Measurements from ENCODE around the gene TSPAN18. TPM values are rescaled to one million over a fixed set of nuclear protein-coding genes. Genes with fewer than 3 reads are reported as not detected.

The TSPAN18 gene
- total RNA-seq, 2 donors from 2014 or later, result 3.1 to 10.8 TPM

DNA sequence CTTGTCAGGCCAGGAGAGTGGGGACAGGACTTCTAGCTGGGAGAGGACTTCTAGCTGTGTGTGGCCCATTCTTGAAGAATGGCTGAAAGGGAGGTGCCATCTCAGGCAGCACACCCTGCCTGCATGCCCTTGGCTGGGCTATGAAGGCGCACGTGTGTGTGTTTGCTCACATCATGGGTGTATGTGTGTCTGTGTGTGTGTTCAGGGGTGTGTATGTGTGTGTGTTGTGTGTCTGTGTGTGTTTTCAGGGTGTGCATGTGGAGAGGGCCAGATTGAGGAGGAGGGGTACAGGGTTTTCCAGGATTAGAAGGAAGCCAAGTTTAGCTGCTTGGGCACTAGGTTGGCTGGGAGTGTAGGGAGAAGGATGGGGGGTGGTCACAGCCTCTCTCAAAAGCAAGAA is 207.3 kb downstream of the TSPAN18 start:
- intact Hi-C loops (cut with DNase I, micrococcal nuclease), result loop anchor here in 1 of 2 donors (10.0 kb wide), 1 partner anchor 391 kb away; no protein-coding TSS in a partner anchor
- ATAC-seq, result no peak
- no peak for DNase-seq

DNA sequence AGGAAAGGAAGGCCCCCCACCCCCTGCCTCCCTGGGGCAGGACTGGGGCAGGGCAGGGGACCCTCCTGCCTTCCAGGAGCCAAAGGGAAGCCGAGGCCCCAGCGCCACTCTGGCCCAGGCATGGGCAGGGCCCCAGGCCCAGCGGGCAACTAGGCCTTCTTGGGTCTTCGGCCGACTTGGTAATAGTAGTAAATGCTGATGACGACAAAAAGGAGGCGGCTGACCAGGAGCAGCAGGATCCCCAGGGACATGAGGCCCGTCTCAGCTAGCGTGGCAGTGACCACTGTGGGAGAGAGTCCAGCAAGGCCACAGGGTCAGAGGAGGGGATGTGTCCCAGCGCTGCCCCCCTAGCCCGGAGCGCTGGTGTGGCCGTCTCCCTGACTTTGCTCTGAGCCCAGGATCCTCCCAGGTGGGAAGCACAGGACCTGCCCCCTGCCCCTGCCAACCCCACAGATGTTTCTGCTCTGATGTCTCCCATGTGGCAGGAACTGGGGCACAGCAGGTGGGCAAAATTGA is 208.0 kb downstream of the TSPAN18 start:
- intact Hi-C loops (cut with DNase I, micrococcal nuclease), result loop anchor here (5.0 to 10.0 kb wide), 2 partner anchors 168 to 390 kb away; no protein-coding TSS in a partner anchor
- ATAC-seq, result no peak
- DNase-seq, result no peak

DNA sequence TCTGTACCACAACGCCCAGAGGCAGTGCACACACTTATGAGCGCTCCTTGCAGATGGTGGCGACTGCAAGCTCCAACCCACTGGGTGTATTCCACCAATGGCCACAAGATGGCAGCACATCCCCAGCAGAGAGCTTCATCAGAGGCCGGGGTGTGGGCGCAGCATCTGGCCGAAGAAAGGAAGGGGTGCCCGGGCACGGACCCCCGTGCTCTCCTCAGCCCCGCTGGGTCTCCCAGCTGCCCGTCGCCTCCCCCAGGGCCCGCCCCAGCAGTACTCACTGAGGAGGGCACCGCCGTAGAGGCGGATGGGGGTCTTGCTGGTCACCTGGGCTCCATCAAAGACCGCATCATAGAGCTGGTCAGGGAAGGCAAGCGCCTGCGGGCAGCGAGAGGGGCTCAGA is 209.8 kb downstream of the TSPAN18 start:
- intact Hi-C loops (cut with DNase I, micrococcal nuclease), result loop anchor here (5.0 to 10.0 kb wide), 2 partner anchors 166 to 388 kb away; no protein-coding TSS in a partner anchor

DNA sequence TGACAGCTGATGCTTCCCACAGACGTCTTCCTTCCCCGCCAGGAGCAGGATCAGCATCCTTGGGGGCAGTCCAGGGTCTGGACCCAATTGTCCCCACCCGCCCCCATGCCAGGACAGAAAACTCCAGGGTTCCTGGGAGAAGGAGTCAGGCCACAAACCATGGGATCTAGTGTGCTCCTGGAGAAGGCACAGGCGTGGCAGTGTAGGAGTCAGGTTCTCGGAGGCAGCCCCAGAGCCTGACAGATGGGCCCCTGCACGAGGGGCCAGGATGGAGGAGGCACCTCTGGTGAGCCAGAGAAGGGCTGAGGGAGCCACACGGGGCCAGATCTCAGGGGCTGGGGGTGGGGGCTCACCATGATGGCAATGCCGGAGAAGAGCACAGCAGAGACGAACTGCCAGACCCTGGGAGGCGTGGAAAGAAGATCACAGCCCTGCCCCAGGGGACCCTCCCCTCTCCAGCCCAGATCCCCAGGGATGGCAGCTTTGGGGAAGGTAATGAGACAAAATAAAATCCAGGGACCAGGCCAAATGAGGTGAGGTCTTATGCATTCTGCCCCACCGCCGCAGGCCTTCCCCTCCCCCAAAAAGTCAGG is 210.3 kb downstream of the TSPAN18 start:
- DNase-seq, result no peak
- intact Hi-C loops (cut with DNase I, micrococcal nuclease), result loop anchor here (5.0 to 10.0 kb wide), 2 partner anchors 165 to 388 kb away; no protein-coding TSS in a partner anchor

More for the DNA sequence above, 209.8 kb downstream of the TSPAN18 start:
- peak; percentile 64 to 88 for DNase-seq
- ATAC-seq, result peak; percentile 78

DNA sequence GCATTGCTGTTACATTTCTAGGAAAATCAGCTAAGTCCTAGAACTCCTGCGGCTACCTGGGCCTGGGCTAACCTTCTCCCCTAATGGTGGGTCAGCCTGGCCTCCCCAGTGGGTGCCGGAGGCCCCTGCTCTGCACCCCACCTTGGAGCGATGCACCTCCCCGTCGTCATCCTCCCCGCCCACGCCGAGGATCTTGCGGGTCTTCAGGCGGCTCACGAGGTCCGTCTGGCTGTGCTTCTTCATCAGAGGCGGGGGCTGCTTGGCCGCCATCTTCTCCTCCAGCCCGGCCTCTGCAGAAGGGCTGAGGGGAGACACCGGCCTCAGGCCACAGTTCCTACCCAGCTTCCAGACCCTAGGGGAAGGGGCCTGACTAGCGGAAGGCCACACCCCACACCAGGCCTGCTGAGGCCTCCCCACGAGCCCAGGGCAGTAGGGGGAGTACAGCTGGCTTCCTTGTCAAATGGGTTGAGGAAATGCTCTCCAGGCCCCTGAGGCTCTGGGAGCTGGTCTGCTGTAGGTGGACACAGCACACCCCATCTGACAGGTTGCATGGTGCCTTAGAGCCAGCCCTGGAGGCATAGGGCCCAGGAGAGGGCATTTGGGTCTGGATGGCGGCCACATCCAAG is 211.4 kb downstream of the TSPAN18 start:
- DNase-seq, result no peak
- intact Hi-C loops (cut with DNase I, micrococcal nuclease), result loop anchor here (5.0 to 10.0 kb wide), 2 partner anchors 164 to 387 kb away; no protein-coding TSS in a partner anchor
- no peak for ATAC-seq

More for the DNA sequence above, 210.3 kb downstream of the TSPAN18 start:
- ATAC-seq, result peak; percentile 10

DNA sequence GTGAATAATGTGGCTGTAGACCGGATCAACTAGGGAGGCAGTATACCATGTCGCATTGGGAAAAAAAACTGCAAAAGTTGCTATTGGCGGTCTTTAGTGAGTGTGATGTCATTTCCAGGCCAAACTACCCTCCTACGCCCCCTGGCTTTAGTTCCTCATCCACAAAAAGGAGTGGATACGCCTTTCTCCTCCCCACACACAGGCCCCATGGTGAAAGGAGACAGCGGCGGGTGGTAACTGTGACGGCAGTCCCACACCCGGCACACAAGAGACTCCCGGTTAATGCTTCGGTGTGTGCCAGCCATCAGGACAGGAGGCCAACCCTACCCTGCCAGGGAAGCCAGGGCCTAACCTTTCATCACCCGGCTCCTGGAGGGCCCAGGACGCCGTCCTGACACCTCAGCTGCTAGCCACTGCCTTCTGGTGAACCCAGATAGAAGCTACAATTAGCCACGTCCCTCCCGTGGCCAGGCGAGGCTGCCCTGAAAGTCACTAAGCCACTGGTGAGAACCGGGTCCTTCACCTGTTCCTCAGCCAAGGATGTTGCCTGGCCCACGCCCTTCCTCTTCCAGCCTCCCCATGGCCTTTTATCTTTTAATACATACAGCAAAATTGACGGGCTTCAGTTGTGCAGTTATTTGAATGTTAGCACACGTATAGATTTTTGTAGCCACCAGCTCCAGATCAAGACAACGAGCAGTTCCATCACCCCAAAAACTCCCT is 213.1 kb downstream of the TSPAN18 start:
- intact Hi-C loops (cut with DNase I, micrococcal nuclease), result loop anchor here (5.0 to 10.0 kb wide), 3 partner anchors 162 to 395 kb away; no protein-coding TSS in a partner anchor
- ATAC-seq (no peak), DNase-seq (no peak)

DNA sequence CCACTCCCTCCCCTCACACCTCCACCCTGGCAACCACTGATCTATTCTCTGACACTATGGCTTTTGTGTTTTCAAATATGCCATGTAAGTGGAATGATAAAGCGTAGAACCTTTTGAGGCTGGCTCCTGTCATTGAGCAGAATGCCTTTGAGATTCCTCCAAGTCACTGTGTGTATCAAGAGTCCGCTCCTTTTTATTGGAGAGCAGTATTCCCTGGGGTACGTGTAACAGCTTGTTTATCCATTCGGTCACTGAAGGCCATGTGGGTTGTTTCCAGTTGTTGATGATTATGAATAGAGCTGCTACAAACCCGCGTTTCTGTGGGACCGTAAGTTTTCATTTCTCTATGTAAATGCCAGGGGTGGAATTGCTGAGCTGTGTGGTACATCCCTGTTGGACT is 213.6 kb downstream of the TSPAN18 start:
- intact Hi-C loops (cut with DNase I, micrococcal nuclease), result loop anchor here in 1 of 2 donors (10.0 kb wide), 1 partner anchor 394 kb away; no protein-coding TSS in a partner anchor
- ATAC-seq (no peak), DNase-seq (no peak)

DNA sequence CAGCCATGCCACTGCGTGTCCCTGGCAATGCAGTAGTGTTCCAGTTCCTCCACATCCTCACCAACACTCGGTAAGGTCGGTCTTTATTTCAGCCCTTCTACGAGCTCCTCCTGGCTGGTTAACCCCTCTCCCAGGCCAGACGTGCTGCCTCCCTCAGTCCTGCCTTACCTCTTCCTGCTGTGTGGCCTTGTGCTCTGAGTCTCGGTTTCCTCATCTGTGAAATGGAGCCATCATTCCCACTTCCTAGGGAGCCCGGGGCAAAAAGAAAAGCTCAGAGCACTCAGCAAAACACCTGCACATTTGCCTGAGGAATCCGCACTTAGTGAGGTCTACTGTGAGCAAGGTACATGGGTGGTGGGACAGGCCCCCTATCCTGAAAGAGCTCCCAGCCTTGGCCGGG is 214.1 kb downstream of the TSPAN18 start:
- intact Hi-C loops (cut with DNase I, micrococcal nuclease), result loop anchor here in 1 of 2 donors (10.0 kb wide), 1 partner anchor 394 kb away; no protein-coding TSS in a partner anchor
- no peak for DNase-seq
- no peak for ATAC-seq

DNA sequence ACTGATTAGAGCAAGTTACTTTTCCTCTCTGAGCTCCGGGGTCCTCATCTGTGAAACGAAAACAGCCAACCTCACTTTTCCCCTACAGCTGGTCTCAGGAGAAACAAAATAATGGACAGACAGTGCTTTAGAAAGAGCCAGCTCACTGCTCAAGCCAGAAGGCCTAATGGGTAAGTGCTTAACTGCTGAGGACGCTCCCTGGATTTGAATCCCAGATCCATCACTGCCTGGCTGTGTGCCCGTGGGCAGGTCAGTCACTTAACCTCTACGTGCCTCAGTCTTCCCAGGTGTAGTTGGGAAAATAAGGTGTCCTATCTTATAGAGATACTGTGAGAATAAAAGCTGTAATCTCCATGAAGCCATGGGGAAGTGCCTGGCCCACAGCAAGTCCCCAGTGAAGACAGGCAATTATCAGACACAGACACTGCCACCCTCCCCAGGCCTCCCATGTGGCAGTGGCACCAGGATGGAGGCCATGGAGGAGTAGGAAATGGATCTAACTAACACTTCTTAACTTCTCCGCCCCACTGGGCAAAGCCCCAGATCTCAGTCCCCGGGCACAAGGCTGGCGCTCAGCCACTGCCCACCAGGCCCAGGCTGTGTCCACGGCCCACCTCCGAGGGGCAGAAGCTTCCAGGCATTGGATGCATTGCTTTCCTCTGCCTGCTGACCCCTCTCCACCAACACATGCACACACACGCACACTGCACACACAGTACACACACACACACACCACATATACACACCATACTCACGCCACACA is 214.7 kb downstream of the TSPAN18 start:
- DNase-seq, result no peak
- ATAC-seq, result no peak
- intact Hi-C loops (cut with DNase I, micrococcal nuclease), result loop anchor here in 1 of 2 donors (10.0 kb wide), 1 partner anchor 393 kb away; no protein-coding TSS in a partner anchor

DNA sequence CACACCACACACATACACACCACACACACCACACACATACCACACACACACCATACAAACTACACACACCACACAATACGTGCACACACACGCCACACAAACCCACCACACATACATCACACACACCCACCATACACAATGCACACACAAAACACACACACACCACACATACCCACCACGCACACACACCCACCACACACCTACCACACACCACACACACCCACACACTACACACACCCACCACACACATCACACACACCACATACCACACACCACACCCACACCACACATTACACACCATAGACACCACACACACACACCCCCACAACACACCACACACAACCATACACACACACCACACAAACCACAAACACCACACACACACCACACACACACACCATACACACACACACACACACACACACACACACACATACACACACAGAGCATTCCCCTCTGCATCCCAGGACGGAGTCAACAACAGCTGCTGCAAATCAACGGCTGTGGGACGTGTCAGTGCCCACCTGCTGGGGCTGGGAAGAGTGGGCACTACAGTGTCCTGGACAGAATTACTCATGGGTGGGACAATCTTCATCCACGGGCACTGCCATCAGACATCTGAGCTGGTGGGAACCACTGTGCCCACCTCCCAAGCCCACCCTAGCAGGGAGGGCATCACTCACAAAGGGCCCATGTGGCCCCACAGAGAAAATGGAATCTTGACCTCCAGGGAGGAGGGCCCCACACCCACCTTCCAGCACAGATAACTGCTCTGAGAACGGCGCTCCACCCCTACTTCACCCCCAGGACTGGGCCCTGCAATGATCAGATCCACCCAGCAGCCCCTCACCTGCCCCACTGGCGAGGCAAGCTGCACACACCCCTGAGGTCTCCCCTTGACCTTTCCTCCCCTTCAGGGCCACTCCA is 215.5 kb downstream of the TSPAN18 start:
- no peak for ATAC-seq
- DNase-seq, result no peak

DNA sequence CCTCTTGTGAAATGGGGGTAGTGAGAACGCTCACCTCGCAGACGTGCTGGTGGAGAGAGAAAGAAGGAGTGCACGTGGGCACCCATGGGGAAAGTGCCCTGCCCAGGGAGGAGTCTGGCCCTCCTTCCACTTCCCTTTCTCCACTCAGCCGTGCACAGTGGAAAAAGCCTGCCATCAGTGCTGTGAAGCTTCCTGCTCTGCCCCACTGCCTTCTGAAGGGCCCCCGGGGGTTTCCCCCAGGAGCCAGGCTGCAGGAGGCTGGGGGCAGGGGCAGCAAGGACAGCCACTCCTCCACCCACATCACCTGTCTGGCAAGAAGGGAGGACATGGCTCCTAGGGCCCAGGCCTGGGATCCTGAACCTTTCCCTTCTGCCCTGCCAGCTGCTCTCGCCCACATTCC is 216.4 kb downstream of the TSPAN18 start:
- intact Hi-C loops (cut with DNase I, micrococcal nuclease), result loop anchor here in 1 of 2 donors (10.0 kb wide), 1 partner anchor 392 kb away; no protein-coding TSS in a partner anchor
- peak; percentile 54 to 61 for DNase-seq
- ATAC-seq, result peak; percentile 78

More for the DNA sequence above, 215.5 kb downstream of the TSPAN18 start:
- intact Hi-C loops (cut with DNase I, micrococcal nuclease), result loop anchor here in 1 of 2 donors (10.0 kb wide), 1 partner anchor 393 kb away; no protein-coding TSS in a partner anchor

DNA sequence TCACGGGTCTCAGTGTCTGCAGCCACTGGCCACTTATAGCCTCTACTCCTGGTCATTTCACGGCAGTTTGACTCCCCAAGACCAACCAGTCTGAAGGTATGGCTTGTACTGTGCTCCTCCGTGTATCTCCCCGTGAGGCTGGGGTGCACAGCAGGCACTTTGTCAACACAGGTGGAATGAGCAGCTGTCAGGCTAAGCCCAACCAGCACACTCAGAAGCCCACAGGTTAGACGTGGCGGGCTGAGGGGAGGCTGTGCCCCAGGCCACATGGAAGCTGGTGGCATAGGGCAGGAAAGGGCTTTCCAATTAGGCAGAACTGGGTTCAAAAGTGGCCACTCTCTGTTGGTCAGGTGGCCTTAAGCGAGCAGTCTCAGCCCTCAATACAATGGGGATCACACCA is 216.9 kb downstream of the TSPAN18 start:
- DNase-seq (no peak), ATAC-seq (peak; percentile 29)
- intact Hi-C loops (cut with DNase I, micrococcal nuclease), result loop anchor here in 1 of 2 donors (10.0 kb wide), 1 partner anchor 391 kb away; no protein-coding TSS in a partner anchor

DNA sequence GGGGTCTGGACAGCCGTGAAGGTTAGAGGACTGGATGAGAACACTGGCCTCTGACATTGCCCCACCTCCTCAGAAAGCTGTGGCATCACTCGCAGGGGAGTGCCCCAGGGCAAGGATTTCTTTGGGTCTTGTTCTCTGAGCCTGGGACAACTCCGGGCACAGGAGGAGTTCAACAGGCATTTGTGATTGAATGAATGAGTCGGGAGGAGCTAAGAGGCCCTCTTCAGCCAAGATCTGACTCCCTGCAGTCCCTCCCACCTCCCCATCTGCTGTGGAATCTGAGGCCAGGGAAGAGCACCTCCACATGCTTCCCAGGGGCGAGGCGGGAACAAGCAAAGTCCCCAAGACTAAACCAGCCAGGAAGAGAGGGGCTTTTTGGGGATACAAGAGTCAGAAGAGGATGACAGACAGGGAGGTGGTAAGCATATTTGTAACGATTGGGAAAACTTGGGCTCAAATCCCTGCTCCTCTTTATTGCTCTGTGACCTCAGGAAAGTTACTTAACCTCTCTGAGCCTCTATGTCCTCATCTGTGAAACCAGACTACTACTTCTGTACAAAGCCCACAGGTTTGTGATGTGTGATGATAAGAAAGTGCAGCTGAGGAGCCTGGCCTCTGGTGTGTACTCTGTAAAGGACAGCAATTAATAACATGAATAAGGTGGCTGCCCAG is 217.6 kb downstream of the TSPAN18 start:
- intact Hi-C loops (cut with DNase I, micrococcal nuclease), result loop anchor here in 1 of 2 donors (10.0 kb wide), 1 partner anchor 390 kb away; no protein-coding TSS in a partner anchor
- DNase-seq (no peak), ATAC-seq (no peak)

DNA sequence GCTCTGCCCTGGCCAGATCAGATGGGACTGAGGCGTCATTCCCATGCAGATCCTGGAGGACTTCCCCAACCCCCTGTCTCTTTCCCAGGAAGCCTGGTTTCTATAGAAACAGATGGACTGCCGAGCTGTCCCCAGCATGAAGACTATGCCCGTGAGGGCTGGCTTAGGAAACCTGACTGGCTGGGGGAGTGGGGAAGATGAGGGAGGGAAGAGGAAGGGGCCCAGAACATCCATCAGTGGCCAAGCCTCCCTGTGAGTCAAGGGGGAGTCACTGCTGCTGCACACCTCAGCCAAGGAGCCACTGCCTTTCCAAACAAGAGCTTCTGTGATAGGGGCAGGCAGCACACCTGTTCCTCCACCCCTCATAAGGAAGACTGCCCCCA is 218.1 kb downstream of the TSPAN18 start:
- no peak for DNase-seq
- ATAC-seq, result no peak
- intact Hi-C loops (cut with DNase I, micrococcal nuclease), result loop anchor here (5.0 to 10.0 kb wide), 2 partner anchors 142 to 390 kb away; no protein-coding TSS in a partner anchor

DNA sequence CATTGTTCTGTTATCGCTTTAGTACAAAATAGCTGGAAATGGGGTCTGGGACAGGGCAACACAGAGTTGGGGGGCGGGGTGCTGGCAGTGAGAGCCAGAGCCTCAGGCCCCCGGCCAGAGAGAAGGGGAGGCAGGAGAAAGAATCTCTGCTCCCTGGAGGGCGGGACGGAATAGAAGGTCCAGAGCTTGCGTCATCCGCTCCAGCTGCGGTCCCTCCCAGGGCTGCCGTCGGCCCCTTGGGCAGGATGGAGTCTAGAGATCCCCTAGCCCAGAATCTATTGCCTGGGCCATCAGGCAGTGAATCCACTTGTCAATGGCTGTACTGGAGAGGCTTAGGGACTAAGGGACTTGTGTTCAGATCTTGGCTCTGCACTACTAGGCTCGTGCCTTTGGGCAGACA is 218.9 kb downstream of the TSPAN18 start:
- DNase-seq (no peak), ATAC-seq (no peak)
- intact Hi-C loops (cut with DNase I, micrococcal nuclease), result loop anchor here (5.0 to 10.0 kb wide), 2 partner anchors 142 to 389 kb away; no protein-coding TSS in a partner anchor

DNA sequence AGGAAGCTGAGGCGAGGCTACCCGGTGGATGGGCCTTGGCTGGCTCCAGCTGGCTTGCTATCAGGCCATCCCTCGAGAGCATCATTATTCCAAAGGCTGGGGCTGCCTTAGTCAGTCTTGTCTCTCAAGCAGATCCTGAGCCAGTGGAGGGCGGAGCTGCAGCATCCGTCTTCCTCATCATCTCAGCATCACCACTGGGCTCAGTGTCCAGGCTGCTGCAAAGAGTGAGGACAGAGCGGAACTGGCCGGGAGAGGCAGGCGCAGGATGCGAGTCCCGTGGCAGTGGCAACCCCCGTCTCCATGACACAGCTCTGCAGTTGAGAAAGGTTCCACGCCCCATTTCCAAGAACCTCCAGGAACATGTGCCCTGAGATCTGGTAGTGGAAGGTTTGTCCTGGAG is 219.5 kb downstream of the TSPAN18 start:
- intact Hi-C loops (cut with DNase I, micrococcal nuclease), result loop anchor here (5.0 to 10.0 kb wide), 2 partner anchors 141 to 389 kb away; no protein-coding TSS in a partner anchor
- ATAC-seq, result no peak
- peak in 1 of 2 donors; percentile 54 for DNase-seq

Measured in left colon (tissue), 2 donors.